ENCODE measurements around the gene STX8. TPM values are rescaled to one million over a fixed set of nuclear protein-coding genes. Genes with fewer than 3 reads are reported as not detected.

The STX8 gene
- total RNA-seq, 1 donor from 2014 or later: 54.8 TPM

GRCh38 chr17:9406046-9406606 lies 169.5 kb downstream of the STX8 start:
- no peaks in the 10 kb centered on the region for H3K27me3 ChIP-seq (ENCODE audit: insufficient read depth, low read length)
- H3K79me2 ChIP-seq (ENCODE audit: insufficient read depth, low read length): no peaks in the 10 kb centered on the region
- FAIRE-seq: peak; percentile 47
- Mint-ChIP-seq H3K36me3 (ENCODE audit: low read depth, unreplicated experiment) (peaks cover 8% of the 10 kb centered on the region), H3K27me3 (ENCODE audit: low read depth, unreplicated experiment) (no peaks in the 10 kb centered on the region), H3K4me3 (ENCODE audit: unreplicated experiment) (no peak overlapping the region), H3K27ac (ENCODE audit: unreplicated experiment) (no peak overlapping the region), H3K9me3 (ENCODE audit: unreplicated experiment) (no peaks in the 10 kb centered on the region), H3K4me1 (ENCODE audit: low read depth, unreplicated experiment) (peaks cover 42% of the 10 kb centered on the region)
- H3K4me1 ChIP-seq (ENCODE audit: insufficient read depth, low read length): peaks cover 25% of the 10 kb centered on the region
- no peaks in the 10 kb centered on the region for H3K9me3 ChIP-seq (ENCODE audit: insufficient read depth, low read depth, low read length)
- no peak overlapping the region for H3K4me3 ChIP-seq (ENCODE audit: insufficient read depth, low read depth, low read length)
- H3K9ac ChIP-seq (ENCODE audit: low read length): no peak overlapping the region
- H3K4me2 ChIP-seq (ENCODE audit: low read length): no peak overlapping the region
- no peaks in the 10 kb centered on the region for H4K20me1 ChIP-seq (ENCODE audit: insufficient read depth, low read length)
- H3K27ac ChIP-seq (ENCODE audit: low read depth, low read length): no peak overlapping the region
- TF ChIP-seq CTCF (IDR thresholded peaks at IDR 0.05; ENCODE audit: insufficient read depth, low read depth, low read length) (no peak), EZH2 (IDR thresholded peaks at IDR 0.05; ENCODE audit: insufficient read depth, low read length) (no peak)
- no peaks in the 10 kb centered on the region for H3K36me3 ChIP-seq (ENCODE audit: insufficient read depth, low read length)
- no peak overlapping the region for H2AFZ ChIP-seq (ENCODE audit: low read depth, low read length)
- no peak for DNase-seq (ENCODE audit: low read depth)

- Histone ChIP-seq H3K9me3 (ENCODE audit: insufficient read depth, low read depth, low read length) (no peaks in the 10 kb centered on the region), H3K4me1 (ENCODE audit: insufficient read depth, low read length) (peaks cover 12% of the 10 kb centered on the region)
- peaks cover 32% of the 10 kb centered on the region for H3K4me1 Mint-ChIP-seq (ENCODE audit: low read depth, unreplicated experiment)
These were observed 172.4 kb downstream of the STX8 start for GRCh38 chr17:9403257-9403656.

More at GRCh38 chr17:9403257-9403656, 172.4 kb downstream of the STX8 start:
- Histone ChIP-seq H3K36me3 (ENCODE audit: insufficient read depth, low read length) (no peaks in the 10 kb centered on the region), H4K20me1 (ENCODE audit: insufficient read depth, low read length) (no peaks in the 10 kb centered on the region), H3K4me3 (ENCODE audit: insufficient read depth, low read depth, low read length) (no peak overlapping the region), H3K4me2 (ENCODE audit: low read length) (no peak overlapping the region), H3K9ac (ENCODE audit: low read length) (no peak overlapping the region), H3K27me3 (ENCODE audit: insufficient read depth, low read length) (no peaks in the 10 kb centered on the region), H3K27ac (ENCODE audit: low read depth, low read length) (no peak overlapping the region), H2AFZ (ENCODE audit: low read depth, low read length) (no peak overlapping the region), H3K79me2 (ENCODE audit: insufficient read depth, low read length) (no peaks in the 10 kb centered on the region)
- peaks cover 13% of the 10 kb centered on the region for H3K36me3 Mint-ChIP-seq (ENCODE audit: low read depth, unreplicated experiment)
- no peaks in the 10 kb centered on the region for H3K9me3 Mint-ChIP-seq (ENCODE audit: unreplicated experiment)
- H3K4me3 Mint-ChIP-seq (ENCODE audit: unreplicated experiment): no peak overlapping the region
- no peak overlapping the region for H3K27ac Mint-ChIP-seq (ENCODE audit: unreplicated experiment)
- DNase-seq (ENCODE audit: low read depth) (no peak), FAIRE-seq (no peak)
- no peaks in the 10 kb centered on the region for H3K27me3 Mint-ChIP-seq (ENCODE audit: low read depth, unreplicated experiment)
- no peak for TF ChIP-seq EZH2 (IDR thresholded peaks at IDR 0.05; ENCODE audit: insufficient read depth, low read length)
- TF ChIP-seq CTCF (IDR thresholded peaks at IDR 0.05; ENCODE audit: insufficient read depth, low read depth, low read length): no peak

Measured in astrocyte (in vitro differentiated cells and primary cell).